HG03558 (cell line): ENCODE data around the gene ATP6V1C2.
A peak's percentile ranks its signal among the peaks of the same experiment; 100 is the strongest.
"Not testable (repeated sequence)": the region's sequence is repeated elsewhere in the genome, so short reads cannot be mapped to it uniquely, and the experiment has no call there.

Experiments
- ATAC-seq: cut with Tn5 transposase; IDR thresholded peaks from one replicate; pipeline ENCODE4 v1.9.1; 2021; ENCODE audit warnings: moderate number of reproducible peaks; ENCODE audit not compliant: unreplicated experiment; ENCODE audit errors: extremely low read depth

The ATP6V1C2 gene

DNA sequence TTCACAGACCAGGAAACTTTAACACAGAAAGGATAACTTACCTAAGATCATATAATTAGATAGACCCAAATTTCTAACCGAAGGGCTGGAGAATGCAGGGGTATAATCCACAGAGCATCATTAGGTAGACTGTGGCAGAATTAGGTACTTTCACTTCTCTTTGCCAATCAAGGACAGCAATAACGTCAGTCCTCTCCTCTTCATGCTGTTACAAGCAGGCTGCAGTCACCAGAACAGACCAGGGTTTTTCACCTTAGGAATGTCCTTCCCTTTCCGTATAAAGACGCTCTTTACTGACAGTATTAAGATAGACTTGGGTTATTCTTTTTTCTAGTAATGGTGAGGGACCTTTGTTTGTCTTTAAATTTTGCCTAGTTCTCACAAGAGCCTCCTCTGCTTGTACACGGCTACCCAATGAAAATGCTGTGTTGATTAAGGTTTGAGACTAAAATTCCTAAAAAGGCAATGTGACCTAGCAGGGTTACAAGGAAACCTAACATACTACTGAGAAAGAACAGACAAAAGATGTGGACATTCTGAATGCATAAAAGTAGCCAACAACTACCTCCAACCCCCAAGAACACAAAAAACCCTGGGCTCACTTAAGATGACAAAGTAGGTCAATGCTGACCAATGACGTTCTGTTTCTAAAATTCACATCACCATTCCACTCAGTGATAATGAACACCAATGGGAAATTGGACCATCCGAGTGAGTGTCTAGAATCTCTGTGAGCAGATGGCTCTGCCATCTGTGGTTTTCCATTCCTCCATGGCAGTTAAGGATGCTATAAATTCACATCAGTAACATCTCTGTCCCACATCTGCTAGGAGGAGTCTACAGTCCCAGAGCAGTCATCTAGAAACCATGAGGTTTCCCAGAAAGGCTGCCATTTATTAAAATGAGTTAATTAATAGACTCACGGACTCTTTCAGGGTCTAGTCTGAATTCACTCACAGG is 89.1 kb downstream of the ATP6V1C2 start:
- no peak for ATAC-seq

DNA sequence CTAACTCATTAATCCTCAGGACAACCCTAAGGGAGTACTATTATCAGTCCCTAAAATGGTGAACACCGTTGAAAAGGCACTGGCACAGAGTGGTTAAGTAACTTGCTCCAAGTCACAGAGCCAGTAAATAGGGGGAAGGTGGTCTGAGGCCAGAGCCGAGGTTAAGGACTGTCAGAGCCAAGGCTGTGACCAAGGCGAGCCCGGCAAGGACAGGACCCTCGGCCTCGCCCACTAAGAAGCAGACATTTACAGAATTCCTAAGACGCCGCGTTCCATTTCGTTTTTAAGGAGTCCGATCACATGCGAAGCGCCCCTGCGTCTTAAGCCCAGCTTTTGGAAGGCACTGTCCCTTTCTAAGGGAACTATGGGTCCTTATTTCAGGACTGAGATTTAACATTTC is 90.1 kb downstream of the ATP6V1C2 start:
- no peak for ATAC-seq

DNA sequence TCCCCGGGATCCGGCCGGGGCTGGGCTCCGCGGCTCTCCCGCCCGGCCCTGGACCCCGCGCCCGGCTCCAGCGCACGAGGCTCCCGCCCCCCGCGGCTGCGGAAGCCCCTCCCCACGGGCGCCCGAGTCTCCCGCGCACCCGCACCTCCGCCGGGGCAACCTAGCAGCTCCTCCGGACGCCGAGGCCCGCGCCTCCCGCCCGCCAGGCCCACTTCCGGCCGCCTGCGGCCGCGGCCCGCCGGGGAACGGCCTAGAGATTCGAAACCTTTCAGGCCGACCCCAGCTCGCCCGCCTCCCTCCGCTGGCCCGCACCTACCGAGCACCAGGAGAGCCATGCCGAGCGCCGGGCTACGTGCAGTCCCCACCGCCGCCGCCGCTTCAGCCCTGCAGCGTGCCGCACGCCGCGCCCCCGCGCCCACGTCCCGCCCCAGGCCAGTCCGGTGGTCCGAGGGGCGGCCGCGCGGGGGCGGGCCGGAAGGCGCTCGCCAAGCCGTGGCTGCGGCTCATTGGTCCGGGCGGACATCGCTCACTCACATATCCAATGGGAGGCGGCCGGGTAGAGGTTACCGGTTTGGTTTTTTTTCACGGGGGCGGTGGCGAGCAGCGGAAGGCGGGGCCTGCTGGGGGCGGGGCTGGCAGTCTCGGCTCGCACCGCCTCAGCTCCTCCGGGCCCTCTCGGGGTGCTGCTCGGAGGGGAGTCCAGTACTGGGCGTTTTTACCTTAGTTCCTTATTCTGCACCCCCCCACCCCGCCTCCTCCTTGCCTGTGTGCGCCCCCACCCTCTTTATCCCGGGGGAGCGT is 91.1 kb downstream of the ATP6V1C2 start, which contains the start of gene PDIA6:
TSS of gene PDIA6 (minus strand) at position 424 of the 801 bp plus-strand sequence. CDS start at position 335, 89 bp downstream.
- peak; percentile 86 for ATAC-seq

DNA sequence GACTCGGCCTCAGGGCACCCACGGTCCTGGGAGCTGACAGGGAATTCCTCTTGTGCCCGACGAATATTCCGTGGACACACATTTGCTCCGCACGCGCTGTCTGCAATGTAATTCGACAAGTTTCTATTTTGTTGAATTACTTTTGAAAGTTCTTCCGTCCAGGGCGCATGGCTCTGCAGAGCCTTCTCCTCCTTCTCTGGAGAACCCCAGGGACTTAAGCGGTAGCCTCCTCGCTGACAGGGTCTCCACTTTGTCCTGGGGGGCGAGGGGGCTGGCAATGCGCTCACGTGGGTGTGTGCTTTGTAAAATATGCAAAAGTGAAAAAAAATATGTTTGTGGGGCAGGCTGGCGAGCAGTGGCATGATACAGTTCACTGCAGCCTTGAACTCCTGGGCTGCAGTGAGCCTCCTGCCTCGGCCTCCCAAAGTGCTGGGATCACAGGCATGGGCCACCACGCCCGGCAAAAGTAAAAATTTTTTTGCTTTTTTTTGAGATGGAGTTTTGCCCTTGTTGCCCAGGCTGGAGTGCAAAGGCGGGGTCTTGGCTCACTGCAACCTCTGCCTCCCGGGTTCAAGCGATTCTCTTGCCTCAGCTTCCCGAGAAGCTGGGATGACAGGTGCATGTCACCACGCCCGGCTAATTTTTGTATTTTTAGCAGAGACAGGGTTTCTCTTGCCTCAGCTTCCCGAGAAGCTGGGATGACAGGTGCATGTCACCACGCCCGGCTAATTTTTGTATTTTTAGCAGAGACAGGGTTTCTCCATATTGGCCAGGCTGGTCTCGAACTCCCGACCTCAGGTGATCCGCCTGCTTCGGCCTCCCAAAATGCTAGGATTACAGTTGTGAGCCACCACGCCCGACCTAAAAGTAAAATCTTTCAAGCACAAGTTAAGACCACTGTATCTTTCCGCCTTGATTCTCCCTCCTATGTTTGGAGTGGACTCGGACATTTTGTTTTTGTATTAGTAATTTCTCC is 92.0 kb downstream of the ATP6V1C2 start:
- not testable (repeated sequence) for ATAC-seq

DNA sequence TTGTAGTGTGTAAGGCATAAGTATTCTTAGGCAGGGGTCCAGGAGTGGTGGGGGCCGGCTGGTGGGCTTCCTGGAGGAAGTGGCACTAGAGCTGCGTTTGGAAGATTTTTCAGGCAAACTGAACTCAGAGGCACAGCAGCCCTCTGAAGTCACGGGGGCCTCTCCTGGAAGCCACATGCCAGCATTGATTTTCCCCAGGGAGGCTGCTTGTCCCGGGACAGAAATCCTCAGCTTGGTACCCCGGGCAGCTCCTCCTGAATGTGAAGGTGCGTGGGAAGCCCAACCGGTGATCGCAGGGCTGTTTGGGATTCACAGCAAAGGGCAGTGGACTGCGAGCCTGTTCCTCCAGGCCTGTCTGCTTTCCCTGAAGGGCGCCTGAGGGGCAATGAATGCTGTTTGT is 92.7 kb downstream of the ATP6V1C2 start:
- ATAC-seq = no peak

DNA sequence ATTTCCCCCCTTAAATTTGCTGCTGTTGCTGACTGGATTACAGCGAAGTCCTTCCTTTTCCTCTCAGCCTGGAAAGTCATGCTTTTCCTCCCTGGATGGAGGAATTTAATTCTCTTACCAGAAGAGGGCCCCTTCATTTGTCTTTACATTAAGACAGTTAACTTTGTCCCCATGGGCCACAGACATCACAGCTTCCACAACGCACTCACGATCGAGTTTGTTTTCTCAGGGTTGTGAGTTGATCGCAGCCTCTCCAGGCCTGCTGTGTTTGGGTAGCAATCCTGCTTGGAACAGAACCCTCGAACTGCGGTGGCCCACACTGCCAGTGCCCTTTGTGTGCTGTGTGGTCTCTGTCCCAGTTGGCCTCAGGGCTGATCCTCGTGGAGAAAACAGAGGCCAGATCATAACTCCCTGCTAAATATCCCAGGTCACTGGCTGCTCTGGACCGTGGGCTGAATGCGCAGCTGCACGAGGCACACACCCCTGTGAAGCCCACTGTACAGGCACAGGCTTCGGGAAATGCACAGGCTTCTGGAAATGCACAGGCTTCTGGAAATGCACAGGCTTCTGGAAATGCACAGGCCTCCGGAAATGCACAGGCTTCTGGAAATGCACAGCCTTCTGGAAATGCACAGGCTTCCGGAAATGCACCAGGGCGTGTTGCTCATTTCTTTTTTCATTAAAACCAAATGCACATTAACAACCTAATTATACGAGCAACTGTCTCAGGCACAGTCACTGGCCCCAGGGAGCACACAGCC is 93.3 kb downstream of the ATP6V1C2 start:
- ATAC-seq = no peak

DNA sequence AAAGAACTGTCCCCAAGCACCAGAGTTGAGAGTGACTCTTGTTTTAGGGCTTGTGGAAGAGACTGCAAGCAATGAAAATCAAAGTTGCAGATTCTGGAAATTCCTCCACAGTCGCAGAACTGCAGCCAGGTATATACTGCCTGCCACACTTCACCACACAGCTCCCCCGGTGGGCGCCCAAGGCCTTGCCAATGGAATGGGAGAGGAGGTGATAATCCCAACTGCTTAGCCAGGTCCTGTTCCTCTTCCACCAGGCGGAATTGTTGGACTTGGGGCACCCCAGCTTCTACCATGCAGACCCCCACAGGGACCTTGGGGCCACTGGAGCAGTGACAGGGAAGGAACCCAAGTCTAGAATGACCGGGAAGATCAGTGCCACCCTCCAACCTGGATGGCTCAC is 96.0 kb downstream of the ATP6V1C2 start:
- ATAC-seq = no peak

DNA sequence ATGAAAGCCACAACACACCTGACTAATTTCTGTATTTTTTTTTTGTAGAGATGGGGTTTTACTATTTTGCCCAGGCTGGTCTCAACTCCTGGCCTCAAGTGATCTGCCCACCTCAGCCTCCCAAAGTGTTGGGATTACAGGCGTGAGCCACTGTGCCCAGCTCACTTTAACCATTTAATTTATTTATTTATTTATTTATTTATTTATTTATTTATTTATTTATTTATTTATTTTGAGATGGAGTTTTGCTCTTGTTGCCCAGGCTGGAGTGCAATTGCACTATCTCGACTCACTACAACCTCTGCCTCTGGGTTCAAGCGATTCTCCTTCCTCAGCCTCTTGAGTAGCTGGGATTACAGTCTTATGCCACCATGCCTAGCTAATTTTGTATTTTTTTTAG is 96.9 kb downstream of the ATP6V1C2 start:
- ATAC-seq = not testable (repeated sequence)

DNA sequence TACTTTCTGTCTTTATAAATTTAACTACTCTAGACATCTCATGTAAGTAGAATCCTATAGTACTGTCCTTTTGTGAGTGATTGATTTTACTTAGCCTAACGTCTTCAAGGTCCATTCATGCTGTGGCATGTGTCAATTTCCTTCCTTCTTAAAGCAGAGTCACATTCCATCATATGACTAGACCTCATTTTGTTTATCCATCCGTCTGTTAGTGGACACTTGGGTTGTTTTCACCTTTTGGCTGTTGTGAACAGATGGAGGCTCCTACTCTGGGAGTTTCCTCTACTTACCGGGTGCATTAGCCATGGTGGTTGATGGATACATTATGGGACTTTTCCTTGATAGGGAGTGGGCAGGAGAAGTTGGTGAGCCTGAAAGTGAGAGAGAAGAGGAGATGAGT is 97.6 kb downstream of the ATP6V1C2 start:
- ATAC-seq = no peak

DNA sequence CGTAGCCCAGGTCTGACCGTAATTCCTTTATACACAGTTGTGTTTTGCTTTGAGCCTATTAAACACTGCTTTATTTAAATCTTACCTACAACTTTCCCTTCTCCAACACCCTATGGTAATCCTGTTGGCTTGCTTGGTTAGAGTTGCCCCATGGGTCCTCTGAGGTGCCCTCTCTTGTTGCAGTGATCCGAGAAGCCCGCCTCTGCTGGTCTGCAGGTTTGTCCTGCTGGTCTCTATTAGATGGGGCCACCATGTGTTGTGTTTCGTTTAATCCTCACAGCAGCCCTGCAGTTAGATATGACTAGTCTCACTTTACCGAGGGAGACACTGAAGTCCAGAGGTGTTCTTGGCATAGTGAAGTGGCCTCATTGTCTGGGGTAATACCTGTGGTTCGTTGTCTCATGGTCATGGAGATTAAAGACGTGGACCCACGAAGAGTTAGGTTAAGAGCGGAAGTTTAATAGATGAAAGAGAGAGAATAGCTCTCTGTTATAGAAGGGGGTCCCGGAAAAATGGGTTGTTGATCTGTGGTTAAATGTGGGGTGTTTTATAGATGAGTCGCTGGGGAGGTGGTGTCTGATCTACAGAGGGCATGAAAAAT is 98.4 kb downstream of the ATP6V1C2 start:
- no peak for ATAC-seq

DNA sequence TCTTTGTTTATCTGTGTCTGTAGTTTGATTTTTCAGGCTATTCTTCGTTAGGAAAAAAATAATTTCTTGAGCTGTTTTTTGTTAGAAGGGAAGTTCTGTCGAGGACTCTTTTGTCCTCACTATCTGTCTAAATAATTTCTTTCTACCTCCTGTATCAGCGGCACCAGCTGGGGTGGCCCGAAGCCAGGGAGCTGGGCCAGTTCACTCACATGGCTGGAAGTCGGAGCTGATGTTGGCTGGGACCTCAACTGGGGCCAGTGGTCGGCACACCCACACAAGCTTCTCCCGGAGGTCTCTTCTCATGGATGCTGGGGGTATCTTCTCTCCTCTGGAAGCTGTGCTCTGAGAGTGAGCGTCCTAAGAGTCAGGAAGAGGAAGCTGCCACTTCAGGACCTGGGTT is 99.1 kb downstream of the ATP6V1C2 start:
- ATAC-seq = no peak

DNA sequence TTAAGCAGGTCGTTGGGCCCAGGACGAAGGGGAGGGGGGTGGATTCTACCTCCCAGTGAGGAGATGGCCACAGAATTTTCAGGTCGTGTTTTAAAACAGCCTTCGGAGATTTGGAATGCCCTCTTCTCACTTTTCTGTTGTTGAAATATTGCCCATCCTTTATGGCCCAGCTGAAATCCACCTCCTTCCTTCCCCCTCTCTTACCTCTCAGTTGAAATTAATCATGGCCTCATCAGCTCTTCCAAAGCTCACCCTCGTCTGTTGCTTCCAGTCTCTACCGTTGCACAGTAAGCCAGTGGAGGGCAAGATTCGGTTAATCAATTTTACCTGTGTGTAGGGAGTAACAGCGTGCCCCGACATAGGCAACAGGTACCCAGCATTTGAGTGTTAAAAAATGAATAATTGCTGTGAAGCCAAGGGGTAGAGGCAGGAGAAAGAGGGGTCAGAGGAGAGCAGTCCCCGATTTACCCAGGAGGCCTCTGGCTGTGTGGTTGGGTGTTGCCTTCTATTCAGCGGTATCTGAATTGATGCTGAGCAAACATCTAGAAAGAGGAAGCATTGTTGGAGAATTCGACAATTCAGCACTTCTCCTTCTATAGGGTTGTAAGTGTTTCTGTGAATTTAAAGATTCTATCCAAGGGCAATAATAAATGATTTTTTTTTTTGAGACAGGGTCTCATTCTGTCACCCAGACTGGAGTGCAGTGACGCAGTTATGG is 99.7 kb downstream of the ATP6V1C2 start:
- no peak for ATAC-seq

DNA sequence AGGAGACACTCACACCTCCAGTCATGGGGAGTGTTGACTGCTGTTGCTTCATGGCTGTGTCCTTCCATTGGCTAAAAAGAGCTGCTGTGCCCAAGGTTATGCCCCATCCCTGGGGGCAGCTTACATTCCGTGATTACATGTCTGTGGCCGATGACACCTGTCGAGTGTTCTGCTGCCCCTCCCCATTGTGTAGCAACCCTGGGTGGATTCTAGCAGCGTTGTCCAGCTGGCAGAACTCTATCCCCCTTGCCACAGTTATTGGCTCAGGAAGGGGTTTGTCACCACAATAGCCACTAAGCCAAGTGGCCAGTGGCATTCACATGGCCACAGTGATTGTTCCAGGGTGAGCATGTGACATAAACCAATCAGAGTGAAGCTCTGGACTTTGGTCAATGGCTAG is 102.8 kb downstream of the ATP6V1C2 start:
- ATAC-seq = no peak

DNA sequence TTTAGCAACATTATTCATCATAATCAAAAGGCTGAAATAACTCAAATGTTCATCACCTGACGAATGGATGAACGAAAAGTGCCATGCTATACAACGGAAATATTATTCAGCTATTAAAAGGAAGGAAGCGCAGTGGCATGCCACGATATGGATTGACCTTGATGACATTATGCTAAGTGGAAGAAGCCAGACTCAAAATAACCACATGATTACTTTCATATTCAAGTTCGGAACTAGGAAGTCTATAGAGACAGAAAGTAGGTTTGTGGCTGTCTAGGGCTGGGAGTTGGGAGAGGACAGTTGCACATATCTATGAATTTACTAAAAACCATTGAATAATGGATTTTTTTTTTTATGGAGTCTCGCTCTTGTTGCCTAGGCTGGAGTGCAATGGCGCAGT is 104.6 kb downstream of the ATP6V1C2 start:
- ATAC-seq = no peak

DNA sequence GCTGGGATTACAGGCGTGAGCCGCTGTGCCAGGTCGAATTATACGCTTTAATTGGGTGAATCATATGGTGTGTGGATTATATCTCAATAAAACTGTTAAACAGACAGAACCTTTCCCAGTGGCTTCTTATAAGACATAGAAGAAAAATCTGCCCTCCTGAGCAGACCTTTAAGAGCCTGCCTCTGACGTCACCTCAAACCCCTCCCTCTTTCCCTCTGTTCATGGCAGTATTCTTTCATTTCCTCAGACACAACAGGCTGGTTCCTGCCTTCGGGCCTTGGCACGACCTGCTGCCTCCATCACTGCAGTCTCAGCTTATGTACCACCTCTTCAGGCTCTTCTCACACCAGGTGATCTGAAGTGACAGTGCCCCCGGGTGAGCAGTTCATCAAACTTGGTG is 105.2 kb downstream of the ATP6V1C2 start:
- no peak for ATAC-seq

DNA sequence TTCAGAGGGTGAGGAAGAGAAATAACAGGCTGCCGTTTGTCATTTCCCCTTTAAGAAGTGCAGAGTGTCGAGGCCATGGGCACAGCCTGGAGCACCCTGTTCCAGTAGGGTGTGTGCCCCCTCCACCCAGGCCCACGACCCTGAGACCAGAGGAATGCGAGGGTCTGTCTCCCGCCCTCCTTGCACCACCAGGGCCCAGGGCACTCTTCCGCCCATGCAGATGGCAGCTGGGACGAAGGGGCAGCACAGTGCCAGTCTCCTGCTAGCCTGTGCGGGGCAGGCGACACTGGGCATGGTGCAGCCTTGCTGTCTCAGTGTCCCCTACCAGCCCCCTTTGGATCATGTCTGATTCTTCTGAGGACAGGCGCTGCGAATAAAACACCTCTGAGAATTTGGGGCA is 106.9 kb downstream of the ATP6V1C2 start:
- ATAC-seq = no peak

DNA sequence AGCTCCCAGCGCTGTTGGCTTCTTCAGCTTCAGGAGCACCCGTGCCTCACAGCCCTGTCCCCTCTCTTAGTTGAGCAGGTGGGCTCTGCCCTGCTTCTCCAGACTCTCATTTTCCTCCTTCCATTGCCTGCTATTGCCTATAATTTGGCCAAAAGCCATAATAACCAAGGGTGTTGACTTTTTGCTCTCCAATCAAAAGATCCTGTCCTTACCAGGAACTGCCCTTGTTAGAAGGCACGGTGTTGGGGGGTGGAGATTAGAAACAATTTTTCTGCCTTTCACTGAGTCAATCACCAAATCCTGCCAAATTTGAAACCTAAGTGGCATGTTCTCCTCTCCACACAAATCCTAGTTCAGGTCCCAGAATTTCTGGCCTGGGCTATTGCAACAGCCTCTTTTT is 107.9 kb downstream of the ATP6V1C2 start:
- no peak for ATAC-seq

DNA sequence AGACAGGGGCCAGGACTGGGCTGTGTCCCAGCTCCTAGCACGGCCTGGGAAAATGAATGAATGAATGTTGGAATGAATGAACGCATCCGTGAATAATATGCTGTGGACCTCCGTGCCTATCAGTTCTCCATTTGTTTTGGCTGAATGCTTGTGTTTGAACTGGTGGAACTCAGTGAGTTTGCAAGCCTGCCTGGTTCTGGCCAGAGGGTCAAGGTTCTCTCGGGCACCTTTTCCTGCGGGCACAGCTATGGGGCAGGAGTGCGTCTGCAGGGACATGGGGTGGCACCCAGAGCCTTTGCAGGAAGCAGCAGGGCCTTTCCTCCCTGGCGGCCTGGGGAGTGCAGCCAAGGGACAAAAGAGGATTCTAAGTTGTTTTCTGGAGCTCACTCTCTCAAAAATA is 108.8 kb downstream of the ATP6V1C2 start:
- ATAC-seq = no peak
